Stimulated activated CD4-positive, alpha-beta T cell treated with anti-CD3 and anti-CD28 coated beads, Interleukin-12 subunit alpha, Interleukin-12 subunit beta, amount 100 ng/mL, for 24 hours (primary cell): Measurements from ENCODE around the gene BANF2.

ENCODE experiments used
- DNase-seq, 2 experiments: peaks; one replicate each; pipeline ENCODE4 v3.0.0-alpha.2; 2020; ENCODE audit warnings: low read depth in 2 of 2

Gene BANF2

GRCh38 chr20:17664025-17664633, 35.6 kb upstream of the BANF2 start:
- no peak for DNase-seq

DNA sequence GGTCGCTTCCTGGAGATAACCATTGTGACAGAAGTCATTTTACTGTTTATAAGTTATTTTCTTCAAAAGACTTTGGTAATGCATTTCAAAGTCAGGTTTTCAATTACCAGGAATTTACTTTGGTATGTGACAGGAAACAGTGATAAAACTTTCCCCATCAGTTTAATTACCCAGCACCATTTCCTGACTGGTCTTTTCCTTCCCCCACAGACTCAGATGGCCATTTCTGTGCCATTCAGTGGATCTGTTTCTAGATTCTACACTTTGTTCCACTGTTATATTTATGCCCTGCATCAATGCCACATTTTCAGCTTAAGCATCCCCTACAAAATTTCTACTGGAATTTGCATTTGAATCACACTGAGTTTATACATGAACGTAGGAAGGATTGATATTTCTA, 34.0 kb upstream of the BANF2 start:
- DNase-seq: no peak

DNA sequence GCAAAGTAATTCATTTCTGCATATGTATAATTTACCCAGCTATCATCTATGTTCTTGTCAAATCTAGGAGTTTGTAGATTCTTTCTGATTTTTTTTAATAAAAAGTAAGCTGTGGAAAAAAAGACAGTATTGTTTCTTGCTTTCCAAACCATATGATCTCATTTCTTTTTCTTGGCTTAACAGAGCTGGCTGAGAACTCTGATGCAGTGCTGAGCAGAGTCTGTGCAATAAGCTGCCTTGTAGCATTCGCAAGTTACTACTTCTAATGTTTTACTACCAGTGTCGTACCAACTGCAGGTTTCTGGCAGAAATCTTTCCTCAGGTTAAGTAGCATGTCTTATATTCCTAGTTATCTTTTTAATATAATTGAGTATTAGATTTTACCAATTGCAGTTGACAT, 33.3 kb upstream of the BANF2 start:
- no peak for DNase-seq

GRCh38 chr20:17667445-17667844, 32.3 kb upstream of the BANF2 start:
- no peak for DNase-seq

DNA sequence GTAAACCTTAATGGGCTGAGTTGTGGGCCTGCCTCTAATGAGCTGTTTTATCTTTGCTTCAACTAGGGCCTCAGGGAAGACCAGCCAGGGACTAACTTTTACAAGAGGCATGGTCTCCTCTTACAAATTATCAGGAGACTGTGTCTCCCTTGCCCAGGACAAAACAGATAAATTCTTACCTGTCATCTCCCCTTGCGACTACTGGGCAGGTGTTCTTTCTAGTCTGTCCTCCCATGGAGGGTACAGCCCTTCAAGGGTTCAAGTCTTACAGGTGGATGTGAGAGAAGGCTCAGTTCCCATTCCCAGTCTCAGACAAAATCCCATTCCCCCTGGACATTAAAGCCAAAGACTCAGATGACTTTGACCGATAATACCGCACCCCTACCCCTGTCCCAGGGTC, 31.3 kb upstream of the BANF2 start:
- DNase-seq: no peak

DNA sequence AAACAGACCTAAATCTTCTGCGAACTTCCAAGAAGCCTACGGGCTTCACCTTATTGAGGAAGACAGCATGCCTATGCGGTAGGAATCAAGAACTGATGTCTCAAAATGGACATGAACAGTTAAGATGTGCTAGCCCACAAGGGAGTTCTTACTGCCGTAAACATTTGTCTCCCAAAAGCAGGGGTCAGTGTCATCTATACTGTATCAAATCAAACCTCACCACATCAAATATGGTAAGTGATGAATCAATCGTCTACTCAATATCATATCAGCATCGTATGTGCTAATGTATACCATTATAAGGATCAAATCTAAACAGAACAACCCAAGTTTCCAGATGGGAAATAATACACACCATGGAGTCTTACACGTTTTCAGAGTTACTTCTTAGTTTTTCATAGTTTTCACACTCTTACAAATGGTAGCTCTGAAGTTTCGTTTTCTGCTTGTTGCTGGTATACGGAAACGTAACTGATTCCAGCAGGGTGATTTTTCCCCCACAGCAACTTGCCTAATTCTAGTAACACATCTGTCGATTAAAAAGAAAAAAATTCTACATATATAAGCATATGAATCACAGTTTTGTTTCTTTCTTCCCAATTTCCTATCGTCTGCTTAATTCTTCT, 30.3 kb upstream of the BANF2 start:
- no peak for DNase-seq

- DNase-seq: no peak
Observed at GRCh38 chr20:17671011-17671410, 28.8 kb upstream of the BANF2 start.

- DNase-seq: no peak
Observed at GRCh38 chr20:17671565-17671964, 28.2 kb upstream of the BANF2 start.

GRCh38 chr20:17673084-17673483, 26.7 kb upstream of the BANF2 start:
- no peak for DNase-seq

DNA sequence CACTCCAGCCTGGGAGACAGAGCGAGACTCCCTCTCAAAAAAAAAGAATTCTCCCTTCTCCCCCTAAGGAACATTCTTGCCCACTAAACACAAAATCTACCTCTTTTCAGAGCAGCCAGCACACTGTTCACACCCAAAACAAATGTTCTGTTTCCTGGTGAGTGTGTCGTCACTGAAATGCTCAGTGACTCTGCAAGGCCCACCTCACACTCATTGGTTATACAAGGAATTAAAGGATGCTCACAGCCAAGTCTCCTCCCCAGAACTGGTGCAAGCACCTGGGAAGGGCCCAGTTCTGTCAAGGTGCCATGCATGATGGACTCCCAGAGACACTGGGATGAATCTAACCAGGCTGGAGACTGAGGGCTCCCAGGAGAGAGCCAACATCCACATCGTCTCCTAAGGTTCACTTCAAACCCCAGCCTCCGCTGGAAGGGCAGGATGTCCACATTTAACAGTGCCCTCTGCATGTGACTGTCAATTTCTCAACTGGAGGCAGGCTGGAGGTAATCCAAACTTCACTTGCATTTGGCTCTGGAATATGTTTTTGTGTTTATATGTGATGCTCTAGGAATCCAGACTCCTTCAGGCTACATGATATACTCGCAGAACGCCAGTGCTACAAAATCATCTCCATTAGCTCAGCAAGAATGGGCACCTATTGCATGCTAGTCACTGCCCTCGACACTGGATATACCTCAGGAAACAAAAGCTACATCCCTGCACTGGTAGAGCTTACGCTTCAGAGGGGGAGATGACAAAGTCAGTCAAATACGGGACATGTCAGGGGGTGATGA, 24.8 kb upstream of the BANF2 start:
- no peak for DNase-seq

GRCh38 chr20:17675519-17676377, 24.0 kb upstream of the BANF2 start:
- no peak for DNase-seq

- no peak for DNase-seq
Observed at GRCh38 chr20:17676378-17676759, 23.4 kb upstream of the BANF2 start.

- DNase-seq: no peak
Observed at GRCh38 chr20:17676942-17677341, 22.8 kb upstream of the BANF2 start.

DNA sequence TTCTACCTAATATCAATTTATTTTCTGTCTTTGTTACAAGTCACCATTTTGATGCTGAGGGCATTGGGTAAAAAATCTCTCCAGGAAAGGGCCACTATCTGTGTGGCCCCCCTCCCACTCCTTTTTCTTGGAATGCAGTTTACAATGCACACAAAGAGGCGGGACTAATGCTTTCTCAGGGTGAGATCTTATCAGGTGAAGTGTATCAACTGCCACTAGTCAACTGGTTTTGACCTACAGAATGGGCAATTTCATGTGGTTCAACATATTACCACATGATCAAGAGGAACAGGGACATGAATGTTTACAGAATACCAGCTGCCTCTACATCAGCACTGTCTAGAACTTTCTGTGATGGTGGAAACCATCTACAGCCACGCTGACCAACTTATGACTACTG, 21.5 kb upstream of the BANF2 start:
- DNase-seq: no peak

DNA sequence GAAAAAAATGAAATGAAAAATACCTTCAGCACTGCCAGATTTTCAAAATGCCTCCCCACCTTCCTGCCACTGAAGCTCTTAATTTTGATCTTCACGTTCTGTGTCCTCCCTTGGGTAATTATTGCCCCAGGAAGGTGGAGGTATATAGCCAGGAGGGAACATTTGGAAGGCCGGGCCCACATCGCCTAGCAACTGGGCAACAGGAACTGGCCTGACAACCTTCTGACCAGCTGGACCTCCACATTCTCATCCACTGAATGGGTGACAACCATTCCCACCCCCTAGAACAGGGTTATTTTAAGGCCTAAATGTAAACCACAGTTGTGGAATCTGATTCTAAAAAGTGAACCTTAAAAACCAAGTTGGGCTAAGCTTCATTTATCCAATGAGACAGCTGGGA, 20.9 kb upstream of the BANF2 start:
- DNase-seq: no peak

DNA sequence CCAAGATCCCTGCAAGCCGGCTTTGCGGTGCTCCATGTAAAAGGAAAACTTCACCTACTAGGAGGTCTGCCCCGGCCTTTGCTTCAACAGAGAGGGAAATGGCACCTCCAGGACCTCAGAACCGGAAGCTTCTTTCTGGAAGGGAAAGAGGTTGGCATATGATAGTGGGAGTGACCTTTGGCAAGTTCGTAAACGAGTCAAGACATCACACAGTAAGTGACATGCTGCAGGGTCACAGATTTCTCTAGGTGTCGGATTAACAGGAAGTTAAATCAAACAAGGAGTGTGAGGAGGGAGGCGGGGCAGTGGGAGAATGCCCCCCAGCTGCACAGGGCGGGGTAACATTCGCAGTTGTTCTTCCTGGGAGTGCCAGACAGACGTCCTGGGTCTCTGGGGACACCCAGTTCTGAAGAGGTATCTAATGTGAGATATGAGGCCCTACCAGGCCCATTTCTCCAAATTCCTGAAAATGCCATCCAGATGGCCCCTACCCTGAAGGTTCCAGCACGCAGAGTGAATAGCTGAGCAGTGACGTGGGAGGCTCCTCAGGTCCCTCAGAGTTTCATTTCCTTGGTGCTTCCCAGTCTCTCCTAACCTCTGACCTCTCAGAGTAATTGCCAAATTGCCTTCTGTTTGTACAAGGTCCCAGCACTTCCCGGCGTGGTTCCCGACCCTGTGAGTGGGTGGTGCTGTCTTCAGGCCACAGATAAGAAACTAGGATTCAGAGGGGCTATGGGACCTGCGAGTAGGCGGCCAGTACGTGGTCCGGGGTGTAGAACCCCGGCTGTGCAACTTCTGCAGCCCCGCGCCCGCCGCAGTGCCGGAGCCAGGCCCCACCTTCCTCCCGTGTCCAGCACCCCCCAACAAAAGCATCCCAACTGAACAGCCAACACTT, 19.6 kb upstream of the BANF2 start:
- DNase-seq: no peak

DNA sequence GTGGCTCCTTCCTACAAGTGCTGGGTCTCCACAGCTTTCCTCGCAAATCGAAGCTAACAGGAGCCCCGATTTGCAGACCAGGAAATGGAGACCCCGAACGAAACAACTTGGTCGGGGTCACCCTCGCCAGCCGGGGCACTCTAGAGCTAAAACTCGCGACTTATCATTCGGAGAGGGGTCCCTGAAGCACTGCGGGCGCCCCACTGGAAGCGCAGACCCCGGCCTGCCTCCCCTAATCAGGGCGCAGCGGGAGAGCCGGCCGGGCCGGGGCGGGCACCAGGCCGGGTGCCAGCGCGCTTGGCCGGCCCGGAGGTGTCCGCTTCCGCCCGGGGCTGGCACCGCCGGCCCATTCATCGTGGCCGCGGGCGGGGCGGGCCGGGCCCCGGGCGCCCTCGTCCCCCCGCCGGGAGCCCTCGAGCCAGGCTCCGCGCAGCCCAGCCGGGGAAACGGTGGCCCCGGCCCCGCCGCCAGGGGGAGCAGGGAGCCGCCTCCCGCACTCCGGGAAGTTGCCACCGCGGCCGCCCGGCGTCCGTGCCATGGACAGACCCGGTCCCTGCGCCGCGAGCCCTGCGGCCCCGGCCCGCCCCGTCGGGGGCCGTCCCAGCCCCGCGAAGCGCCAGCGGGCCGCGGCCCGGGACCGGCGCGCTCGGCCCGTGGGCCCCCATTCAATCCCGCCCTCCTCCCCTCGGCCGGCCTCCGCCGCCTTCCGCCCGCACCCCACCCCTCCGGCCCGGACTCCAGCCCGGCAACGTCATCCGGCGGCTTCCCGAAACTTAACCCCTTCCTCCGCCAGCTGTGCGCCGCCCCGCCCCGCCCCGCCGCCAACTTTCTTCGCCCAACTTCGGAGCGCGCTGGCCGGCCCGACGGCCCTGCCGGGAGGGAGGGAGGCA, 18.7 kb upstream of the BANF2 start:
- peak; percentile 57 to 66 for DNase-seq

DNA sequence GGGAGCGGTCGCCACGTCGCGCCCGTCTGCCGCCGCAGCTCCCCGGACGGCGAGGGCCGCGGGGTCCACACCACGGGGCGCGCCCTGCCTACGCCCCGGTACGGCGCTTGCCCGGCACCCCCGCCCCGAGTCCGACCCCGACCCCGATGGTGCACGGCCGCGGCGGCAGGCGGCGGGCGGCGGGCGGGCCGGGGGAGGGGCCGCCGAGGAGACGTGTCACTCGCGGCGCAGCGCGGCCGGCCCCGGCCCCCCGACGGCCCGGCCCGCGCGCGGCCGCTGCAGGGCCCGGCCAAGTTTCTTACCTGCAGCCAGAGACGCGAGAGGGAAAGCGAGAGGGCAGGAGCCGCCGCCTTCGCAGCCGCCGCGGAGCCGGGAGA, 18.1 kb upstream of the BANF2 start:
- no peak for DNase-seq

- DNase-seq: peak; percentile 91 to 94
Observed at GRCh38 chr20:17682103-17682888, 17.5 kb upstream of the BANF2 start, which contains the start of gene RRBP1. Gene RRBP1, minus strand, starts transcription at chr20:17682242. Its CDS starts 21,735 bp downstream, at chr20:17660507.
